ENCODE results near the gene DCST1.

DCST1 gene

GRCh38 chr1:155003227-155003765 lies 30.3 kb upstream of the DCST1 start:
- no peak for DNase-seq (ENCODE audit: extremely low spot score)
- TF ChIP-seq SUZ12 (IDR thresholded peaks at IDR 0.05) (no peak), FOXK2 (IDR thresholded peaks at IDR 0.05) (no peak), FOXM1 (IDR thresholded peaks at IDR 0.05; ENCODE audit: borderline replicate concordance) (no peak), L3MBTL2 (conservative IDR thresholded peaks at IDR 0.05) (no peak), NFRKB (IDR thresholded peaks at IDR 0.05) (no peak), SP1 (IDR thresholded peaks at IDR 0.05) (no peak), ZNF384 (IDR thresholded peaks at IDR 0.05) (no peak), ARNT (IDR thresholded peaks at IDR 0.05) (no peak), FOXA1 (IDR thresholded peaks at IDR 0.05) (no peak), BHLHE40 (IDR thresholded peaks at IDR 0.05; ENCODE audit: borderline replicate concordance) (no peak), ELF4 (IDR thresholded peaks at IDR 0.05) (no peak), CTBP1 (IDR thresholded peaks at IDR 0.05; ENCODE audit: borderline replicate concordance) (no peak)
- ChIA-PET CTCF (no interaction called here), POLR2A (interaction anchor here (1.0 to 2.0 kb wide), 7 partner anchors 9 to 48 kb away, joined by 3 to 17 read pairs (median 5); partner anchors contain the start of genes ADAM15, CKS1B and FLAD1)

DNA sequence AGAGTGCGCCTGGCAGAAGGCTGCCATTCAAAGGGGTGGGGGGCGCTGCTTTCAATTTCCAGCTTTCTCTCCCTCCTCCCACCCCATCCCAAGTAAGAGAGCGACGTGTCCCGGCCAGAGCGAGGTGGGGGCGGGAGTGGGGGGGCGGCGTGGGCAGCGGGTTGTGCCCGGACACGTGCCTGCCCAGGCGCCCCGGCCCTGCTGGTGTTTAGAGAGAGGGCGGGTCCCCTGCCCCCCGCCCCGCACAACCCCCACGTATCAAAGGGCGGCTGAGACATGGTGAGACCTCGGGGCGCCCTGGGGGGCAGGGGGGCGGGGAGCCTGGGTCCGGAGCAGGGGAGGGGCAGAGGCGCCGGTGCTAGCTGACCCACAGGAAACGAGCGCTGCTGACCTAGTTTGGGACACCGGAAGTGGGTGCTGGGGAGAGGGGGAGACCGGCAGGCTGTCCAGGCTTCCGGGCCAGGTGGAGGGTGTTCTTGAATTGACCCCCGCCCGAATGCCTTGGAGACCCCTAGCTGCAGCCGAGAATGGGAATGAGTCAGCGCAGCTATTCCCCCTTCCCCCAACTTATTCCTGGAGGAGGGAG lies 29.8 kb upstream of the DCST1 start:
- TF ChIP-seq ELF4 (IDR thresholded peaks at IDR 0.05) (no peak), BHLHE40 (IDR thresholded peaks at IDR 0.05; ENCODE audit: borderline replicate concordance) (no peak), CTBP1 (IDR thresholded peaks at IDR 0.05; ENCODE audit: borderline replicate concordance) (no peak), ZNF384 (IDR thresholded peaks at IDR 0.05) (no peak), FOXK2 (IDR thresholded peaks at IDR 0.05) (no peak), HDGF (IDR thresholded peaks at IDR 0.05; ENCODE audit: borderline replicate concordance) (no peak)
- no peak for DNase-seq (ENCODE audit: extremely low spot score)
- ChIA-PET POLR2A (interaction anchor here (0.8 to 2.0 kb wide), 10 partner anchors 8 to 169 kb away, joined by 3 to 17 read pairs (median 5); partner anchors contain the start of genes ADAM15, CKS1B, FLAD1 and KRTCAP2), CTCF (no interaction called here)

DNA sequence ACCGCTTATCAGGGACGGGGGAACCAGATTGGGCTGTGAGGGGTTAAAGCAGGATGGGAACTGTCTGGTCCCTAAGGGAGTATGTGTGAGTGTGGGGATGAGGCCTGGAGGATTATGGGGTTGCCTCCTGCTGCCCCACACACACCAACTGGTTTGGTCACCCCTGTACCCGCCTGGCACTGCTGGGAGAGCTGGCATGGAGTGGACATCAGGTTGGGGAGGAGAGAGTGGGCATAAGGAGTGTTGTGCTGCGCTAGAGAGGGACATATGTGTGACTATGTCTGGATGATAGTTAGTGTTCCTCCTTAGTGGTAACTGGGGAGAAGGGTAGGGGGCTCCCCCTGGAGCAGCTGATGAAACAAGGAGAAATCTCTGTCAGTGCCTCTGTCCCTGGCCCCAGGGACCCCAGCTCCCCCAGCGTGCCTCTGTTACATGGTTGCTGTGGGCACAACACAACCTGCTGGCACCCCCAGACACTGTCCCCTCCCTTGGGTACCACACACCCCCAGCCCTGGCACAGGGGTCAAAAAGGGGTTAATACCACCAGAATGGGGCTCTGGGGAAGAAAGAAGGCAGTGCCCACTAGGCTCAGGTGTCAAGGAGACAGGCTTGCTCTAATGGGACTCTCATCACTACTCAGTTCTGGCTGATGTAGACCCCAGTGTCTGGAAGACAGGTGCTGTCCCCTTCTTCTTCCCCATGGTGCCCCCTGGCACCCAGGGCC lies 29.1 kb upstream of the DCST1 start:
- TF ChIP-seq HDGF (IDR thresholded peaks at IDR 0.05; ENCODE audit: borderline replicate concordance) (no peak), FOXM1 (IDR thresholded peaks at IDR 0.05; ENCODE audit: borderline replicate concordance) (no peak), NFRKB (IDR thresholded peaks at IDR 0.05) (no peak), L3MBTL2 (conservative IDR thresholded peaks at IDR 0.05) (no peak), LEF1 (IDR thresholded peaks at IDR 0.05; ENCODE audit: borderline replicate concordance) (no peak), ELF4 (IDR thresholded peaks at IDR 0.05) (no peak), TARDBP (IDR thresholded peaks at IDR 0.05) (no peak), ZNF384 (IDR thresholded peaks at IDR 0.05) (no peak), SP1 (IDR thresholded peaks at IDR 0.05) (no peak), FOXA1 (IDR thresholded peaks at IDR 0.05) (no peak), BHLHE40 (IDR thresholded peaks at IDR 0.05; ENCODE audit: borderline replicate concordance) (no peak), ARNT (IDR thresholded peaks at IDR 0.05) (no peak), FOXK2 (IDR thresholded peaks at IDR 0.05) (no peak)
- TF ChIP-seq, protein P1, sequence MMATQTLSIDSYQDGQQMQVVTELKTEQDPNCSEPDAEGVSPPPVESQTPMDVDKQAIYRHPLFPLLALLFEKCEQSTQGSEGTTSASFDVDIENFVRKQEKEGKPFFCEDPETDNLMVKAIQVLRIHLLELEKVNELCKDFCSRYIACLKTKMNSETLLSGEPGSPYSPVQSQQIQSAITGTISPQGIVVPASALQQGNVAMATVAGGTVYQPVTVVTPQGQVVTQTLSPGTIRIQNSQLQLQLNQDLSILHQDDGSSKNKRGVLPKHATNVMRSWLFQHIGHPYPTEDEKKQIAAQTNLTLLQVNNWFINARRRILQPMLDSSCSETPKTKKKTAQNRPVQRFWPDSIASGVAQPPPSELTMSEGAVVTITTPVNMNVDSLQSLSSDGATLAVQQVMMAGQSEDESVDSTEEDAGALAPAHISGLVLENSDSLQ (IDR thresholded peaks at IDR 0.05) = no peak
- CTCF ChIA-PET = no interaction called here
- POLR2A ChIA-PET = interaction anchor here (0.8 to 2.0 kb wide), 9 partner anchors 8 to 169 kb away, joined by 3 to 17 read pairs (median 5); partner anchors contain the start of genes ADAM15, CKS1B, FLAD1 and KRTCAP2
- no peak for DNase-seq (ENCODE audit: extremely low spot score)

- no peak for DNase-seq (ENCODE audit: extremely low spot score)
- TF ChIP-seq ZNF384 (IDR thresholded peaks at IDR 0.05) (no peak), FOXK2 (IDR thresholded peaks at IDR 0.05) (no peak), L3MBTL2 (conservative IDR thresholded peaks at IDR 0.05) (no peak), CTBP1 (IDR thresholded peaks at IDR 0.05; ENCODE audit: borderline replicate concordance) (no peak), SP1 (IDR thresholded peaks at IDR 0.05) (no peak), SUZ12 (IDR thresholded peaks at IDR 0.05) (no peak), LEF1 (IDR thresholded peaks at IDR 0.05; ENCODE audit: borderline replicate concordance) (no peak), FOXA1 (IDR thresholded peaks at IDR 0.05) (no peak), TARDBP (IDR thresholded peaks at IDR 0.05) (no peak), ELF4 (IDR thresholded peaks at IDR 0.05) (no peak)
- TF ChIP-seq, protein P1 (IDR thresholded peaks at IDR 0.05) = no peak
- ChIA-PET CTCF (no interaction called here), POLR2A (interaction anchor here (1.1 to 2.0 kb wide), 3 partner anchors 9 to 49 kb away, joined by 3 to 17 read pairs (median 8); no protein-coding TSS in a partner anchor)
Observed at GRCh38 chr1:155005076-155006011, 28.3 kb upstream of the DCST1 start.

GRCh38 chr1:155006601-155007101 lies 27.0 kb upstream of the DCST1 start:
- POLR2A ChIA-PET = interaction anchor here (1.4 to 2.4 kb wide), 2 partner anchors 8 to 11 kb away, joined by 4 to 9 read pairs; no protein-coding TSS in a partner anchor
- CTCF ChIA-PET = interaction anchor here (0.7 kb wide), 1 partner anchor 846 kb away, joined by 4 read pairs; no protein-coding TSS in a partner anchor
- TF ChIP-seq FOXA1 (IDR thresholded peaks at IDR 0.05) (no peak), TARDBP (IDR thresholded peaks at IDR 0.05) (no peak), FOXK2 (IDR thresholded peaks at IDR 0.05) (no peak), LEF1 (IDR thresholded peaks at IDR 0.05; ENCODE audit: borderline replicate concordance) (no peak), L3MBTL2 (conservative IDR thresholded peaks at IDR 0.05) (no peak), FOXM1 (IDR thresholded peaks at IDR 0.05; ENCODE audit: borderline replicate concordance) (no peak), ELF4 (IDR thresholded peaks at IDR 0.05) (no peak), ARNT (IDR thresholded peaks at IDR 0.05) (no peak), BHLHE40 (IDR thresholded peaks at IDR 0.05; ENCODE audit: borderline replicate concordance) (no peak), CTBP1 (IDR thresholded peaks at IDR 0.05; ENCODE audit: borderline replicate concordance) (no peak), SUZ12 (IDR thresholded peaks at IDR 0.05) (no peak), ZNF384 (IDR thresholded peaks at IDR 0.05) (no peak), HDGF (IDR thresholded peaks at IDR 0.05; ENCODE audit: borderline replicate concordance) (no peak), NFRKB (IDR thresholded peaks at IDR 0.05) (no peak)
- TF ChIP-seq, protein P1 (IDR thresholded peaks at IDR 0.05) = no peak
- peak; percentile 59 for DNase-seq (ENCODE audit: extremely low spot score)

All from HEK293T (cell line).